ENCODE data around the gene GREM2.

Gene GREM2

GRCh38 chr1:240555524-240555923 lies 56.4 kb downstream of the GREM2 start:
- DNase-seq (ENCODE audit: low spot score), result no peak

- DNase-seq (ENCODE audit: low spot score), result no peak
These were observed 58.6 kb downstream of the GREM2 start for GRCh38 chr1:240553351-240553750.

DNA sequence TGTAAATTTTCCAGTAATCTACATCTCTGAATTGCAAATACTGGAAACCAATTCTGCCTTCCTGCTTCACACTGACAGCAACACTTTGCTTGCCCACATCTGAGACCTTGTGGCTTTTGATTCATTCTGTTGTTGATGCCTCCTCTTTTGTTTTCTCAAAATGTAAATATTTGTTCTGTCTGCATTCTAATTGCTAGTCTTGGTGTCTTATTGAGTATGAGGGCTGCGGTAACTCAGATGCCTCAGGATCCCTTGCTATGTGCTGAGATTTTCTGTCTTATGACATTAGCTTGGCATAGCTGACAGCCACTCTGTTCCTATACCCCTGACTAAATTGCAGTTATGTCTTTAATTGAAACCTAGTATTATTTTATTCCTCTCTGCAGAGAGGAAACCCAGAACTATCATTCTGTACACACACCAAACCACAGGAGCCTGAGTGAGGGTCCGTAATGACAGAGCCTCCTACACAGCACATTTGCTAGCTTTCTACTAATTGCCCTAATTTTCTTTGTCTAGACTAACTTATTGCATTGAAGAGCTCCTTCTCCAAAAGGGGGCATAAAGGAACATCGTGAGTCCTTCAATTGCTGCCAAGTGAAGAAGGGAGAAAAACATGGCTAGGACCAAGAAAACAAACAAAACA lies 72.1 kb downstream of the GREM2 start:
- DNase-seq (ENCODE audit: low spot score), result no peak

GRCh38 chr1:240538776-240539430 lies 73.1 kb downstream of the GREM2 start:
- DNase-seq (ENCODE audit: low spot score), result no peak

GRCh38 chr1:240533154-240533780 lies 78.7 kb downstream of the GREM2 start:
- DNase-seq (ENCODE audit: low spot score), result peak; percentile 67

- DNase-seq (ENCODE audit: low spot score), result no peak
These were observed 83.4 kb downstream of the GREM2 start for GRCh38 chr1:240528591-240528990.

DNA sequence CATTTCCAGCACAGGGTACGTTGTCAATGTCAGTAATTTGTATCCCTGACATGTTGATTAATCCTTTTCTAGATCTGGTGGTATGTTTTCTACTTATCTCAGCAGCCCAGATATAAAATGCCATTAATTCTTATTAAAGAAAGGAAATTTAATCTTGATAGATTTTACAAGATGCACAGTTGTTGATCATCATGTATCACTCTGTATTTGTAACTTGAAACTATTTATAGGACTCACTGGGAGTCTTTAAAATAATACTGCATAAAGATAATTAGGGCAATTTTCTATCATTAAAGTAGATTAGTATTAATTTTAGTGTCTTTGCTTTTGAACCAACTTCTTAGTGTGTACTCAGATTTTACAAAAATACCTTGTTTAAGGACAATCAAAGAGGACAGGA lies 84.9 kb downstream of the GREM2 start:
- DNase-seq (ENCODE audit: low spot score), result no peak

DNA sequence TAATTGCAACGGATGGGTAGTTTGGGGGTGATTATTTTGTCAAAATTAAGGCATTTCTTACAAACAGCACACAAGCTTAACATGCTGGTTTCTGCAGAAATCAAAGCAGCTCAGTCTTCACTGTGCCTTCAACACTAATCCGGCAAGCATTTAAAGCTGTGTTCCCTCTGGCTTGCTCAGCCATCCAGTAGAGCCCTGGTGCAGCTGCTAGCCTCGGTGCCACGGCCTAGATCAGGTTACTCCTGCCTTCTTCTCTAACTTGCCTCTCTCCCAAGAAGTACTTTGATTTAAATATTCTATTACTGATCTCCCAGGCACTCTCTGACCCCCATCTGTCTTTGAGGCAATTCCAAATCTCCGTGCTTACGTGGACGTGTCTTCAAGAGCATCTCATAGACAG lies 85.6 kb downstream of the GREM2 start:
- no peak for DNase-seq (ENCODE audit: low spot score)

DNA sequence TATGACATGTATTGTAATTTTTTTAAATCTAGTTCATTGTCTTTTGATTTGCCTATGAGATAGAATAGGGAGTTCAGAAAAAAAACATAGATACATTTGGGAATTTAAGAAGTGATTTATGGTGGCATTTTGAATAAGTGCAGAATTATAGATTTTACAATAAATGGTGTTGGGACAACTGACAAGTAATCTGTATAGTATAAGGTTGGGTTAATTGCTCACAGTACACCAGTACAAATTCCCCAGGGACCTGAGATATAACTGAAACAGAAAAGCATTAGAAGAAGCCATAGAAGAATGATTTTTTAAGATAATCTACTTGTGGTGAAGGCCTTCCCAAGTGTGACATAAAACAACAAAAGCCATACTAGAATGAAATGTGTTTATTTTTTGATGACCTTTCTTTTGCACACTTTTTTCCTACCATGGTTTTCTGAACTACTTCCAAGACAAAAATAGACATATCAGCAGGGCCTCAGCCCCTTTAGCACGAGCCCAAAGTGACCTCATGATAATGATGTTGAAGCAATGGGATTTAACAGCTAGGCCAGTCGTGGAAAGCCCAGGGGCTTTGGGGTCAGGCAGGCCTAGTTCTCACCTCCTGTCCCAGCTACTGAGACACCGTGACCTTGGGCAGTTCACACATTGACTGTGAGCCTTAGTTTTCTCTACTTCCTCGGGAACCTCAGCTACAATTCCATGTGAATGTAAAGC lies 87.4 kb downstream of the GREM2 start:
- DNase-seq (ENCODE audit: low spot score), result no peak

DNA sequence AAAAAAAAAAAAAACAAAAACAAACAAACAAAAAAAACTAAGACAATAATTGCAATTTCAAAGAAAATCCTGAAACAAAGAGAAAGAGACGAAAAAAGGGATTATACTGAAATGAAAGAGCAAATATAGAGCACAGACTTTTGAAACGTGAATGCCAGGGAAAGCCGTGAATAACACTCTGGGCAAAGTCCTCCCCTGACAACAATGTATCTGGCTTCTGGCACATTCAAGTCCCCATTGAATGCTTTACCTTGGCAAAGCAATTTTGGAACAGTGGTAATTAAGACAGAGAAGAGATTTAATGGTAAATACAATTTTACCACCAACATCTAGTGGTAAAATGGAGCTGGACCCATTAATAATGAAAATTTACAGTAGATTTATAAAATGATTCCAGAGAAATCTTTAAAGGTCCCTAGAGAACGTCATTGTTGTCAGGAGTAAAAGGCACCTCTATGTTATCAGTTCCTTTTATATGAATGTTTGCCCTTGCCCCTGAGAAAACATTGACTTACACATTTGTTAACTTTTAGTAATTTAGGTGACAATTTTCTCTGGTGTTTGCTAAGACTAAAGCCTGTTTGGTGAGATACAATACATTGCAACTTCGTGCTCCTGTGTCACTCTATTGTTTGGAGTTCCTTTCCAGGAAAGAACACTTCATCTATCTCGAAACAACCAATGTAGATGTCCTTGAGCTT lies 89.7 kb downstream of the GREM2 start:
- no peak for DNase-seq (ENCODE audit: low spot score)

DNA sequence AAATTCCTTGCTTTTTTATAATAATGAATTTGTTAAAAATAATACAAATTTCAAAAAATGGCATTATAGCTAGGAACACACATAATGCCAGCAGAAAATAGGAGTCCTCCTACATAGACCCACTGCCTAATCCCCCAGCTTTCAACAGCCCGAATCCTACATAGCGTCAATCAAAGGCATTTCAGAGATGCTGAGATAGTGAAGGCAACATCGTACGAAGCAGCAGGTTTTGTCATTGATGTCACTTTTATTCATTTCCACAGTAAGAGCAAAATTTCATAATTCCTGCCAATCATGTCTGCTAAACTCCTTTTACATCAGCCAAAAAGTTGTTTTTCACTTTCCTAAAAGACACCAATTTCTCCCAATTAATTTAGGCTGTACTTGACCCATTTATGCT lies 94.1 kb downstream of the GREM2 start:
- DNase-seq (ENCODE audit: low spot score), result peak; percentile 70

DNA sequence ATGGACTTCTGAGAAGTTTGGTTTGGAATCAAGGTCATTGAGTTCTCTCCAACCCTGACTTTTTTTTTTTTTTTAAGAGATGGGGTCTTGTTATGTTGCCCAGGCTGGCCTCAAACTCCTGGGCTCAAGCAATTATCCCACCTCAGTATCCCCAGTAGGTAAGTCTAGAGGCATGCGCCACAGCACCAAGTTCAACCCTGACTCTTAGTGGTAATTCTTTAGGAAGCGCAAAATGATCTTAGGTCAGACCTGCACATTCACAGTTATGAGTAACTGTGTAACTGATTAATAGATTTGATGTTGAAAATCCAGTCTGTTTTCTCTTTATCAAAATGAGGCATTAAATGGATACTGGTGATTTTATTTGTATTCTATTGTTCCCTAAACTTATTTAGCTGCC lies 95.9 kb downstream of the GREM2 start:
- DNase-seq (ENCODE audit: low spot score), result no peak

GRCh38 chr1:240515505-240515904 lies 96.5 kb downstream of the GREM2 start:
- DNase-seq (ENCODE audit: low spot score), result no peak

DNA sequence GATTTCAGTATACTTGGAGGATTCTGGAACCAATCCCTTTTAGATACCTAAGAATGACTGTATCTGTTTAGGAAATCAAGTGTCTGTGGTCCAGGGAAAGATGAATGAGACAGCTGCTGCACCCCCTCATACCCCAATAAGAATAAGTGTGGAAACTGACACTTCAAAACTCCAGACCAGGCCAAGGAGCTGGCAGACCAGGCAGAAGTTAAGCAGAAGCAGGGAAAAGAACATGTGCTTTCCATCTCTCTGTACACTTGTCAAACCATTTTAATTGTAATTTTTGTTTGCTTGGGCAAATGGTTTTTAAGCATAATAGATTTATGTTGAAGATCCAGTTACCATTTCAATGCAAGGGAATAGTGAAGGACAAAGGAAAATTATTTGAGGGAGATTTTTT lies 100.2 kb downstream of the GREM2 start:
- DNase-seq (ENCODE audit: low spot score), result no peak

GRCh38 chr1:240508950-240509349 lies 103.0 kb downstream of the GREM2 start:
- no peak for DNase-seq (ENCODE audit: low spot score)

- no peak for DNase-seq (ENCODE audit: low spot score)
These were observed 103.8 kb downstream of the GREM2 start for GRCh38 chr1:240508201-240508600.

- no peak for DNase-seq (ENCODE audit: low spot score)
These were observed 105.8 kb downstream of the GREM2 start for GRCh38 chr1:240506176-240506575.

DNA sequence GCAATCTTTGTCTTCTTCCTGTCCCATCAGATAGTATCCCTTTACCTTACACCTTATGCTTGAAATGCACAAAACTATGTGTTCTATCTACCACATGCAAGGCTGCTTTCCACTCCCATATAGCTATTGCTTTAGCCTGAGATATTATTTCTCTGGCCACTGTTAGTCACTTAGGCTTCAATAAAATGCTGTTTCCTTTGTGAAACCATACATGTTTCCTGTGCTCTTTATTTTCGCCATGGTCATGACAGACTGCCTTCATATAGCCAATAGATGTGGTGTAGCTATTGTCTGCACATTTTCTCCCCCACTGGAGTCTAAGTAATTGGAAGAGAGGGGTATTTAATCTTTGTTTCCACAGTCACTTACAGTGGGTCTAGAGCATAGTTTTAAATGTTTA lies 108.4 kb downstream of the GREM2 start:
- no peak for DNase-seq (ENCODE audit: low spot score)

GRCh38 chr1:240503036-240503435 lies 108.9 kb downstream of the GREM2 start:
- DNase-seq (ENCODE audit: low spot score), result no peak

- DNase-seq (ENCODE audit: low spot score), result no peak
These were observed 110.8 kb downstream of the GREM2 start for GRCh38 chr1:240501115-240501514.

GRCh38 chr1:240500647-240501046 lies 111.3 kb downstream of the GREM2 start:
- DNase-seq (ENCODE audit: low spot score), result no peak

GRCh38 chr1:240499012-240499411 lies 112.9 kb downstream of the GREM2 start:
- DNase-seq (ENCODE audit: low spot score), result no peak

Measured in putamen (tissue), 1 donor.